Osteocyte (in vitro differentiated cells): ENCODE results near the gene MGAT3. TPM values are rescaled to one million over a fixed set of nuclear protein-coding genes. Genes with fewer than 3 reads are reported as not detected.

Source experiments
- DNase-seq: peaks from one replicate; pipeline ENCODE4 v3.0.0; 2021; ENCODE audit warnings: mixed read lengths; ENCODE audit not compliant: unreplicated experiment; ENCODE audit errors: extremely low spot score
- H3K27ac Mint-ChIP-seq: one replicate; pipeline ENCODE4 v1.8.0; 2021; ENCODE audit warnings: mild to moderate bottlenecking, mixed read lengths; ENCODE audit not compliant: unreplicated experiment
- H3K27me3 Mint-ChIP-seq: one replicate; pipeline ENCODE4 v1.8.0; 2021; ENCODE audit warnings: mixed read lengths; ENCODE audit not compliant: unreplicated experiment
- H3K36me3 Mint-ChIP-seq: one replicate; pipeline ENCODE4 v1.8.0; 2021; ENCODE audit warnings: mixed read lengths; ENCODE audit not compliant: unreplicated experiment
- H3K4me1 Mint-ChIP-seq: one replicate; pipeline ENCODE4 v1.8.0; 2021; ENCODE audit warnings: mixed read lengths; ENCODE audit not compliant: unreplicated experiment
- H3K4me3 Mint-ChIP-seq: one replicate; pipeline ENCODE4 v1.8.0; 2021; ENCODE audit warnings: mild to moderate bottlenecking, moderate library complexity, mixed read lengths; ENCODE audit not compliant: unreplicated experiment
- H3K9me3 Mint-ChIP-seq: one replicate; pipeline ENCODE4 v1.8.0; 2021; ENCODE audit warnings: mixed read lengths; ENCODE audit not compliant: unreplicated experiment
- total RNA-seq: library from RNA; stranded (reverse); gene quantifications from 2 replicates; pipeline ENCODE4 v1.2.1, GENCODE V29; 2021
- TF ChIP-seq, protein P1 (sequence below): fragments of 200-600 bp; sonication (generic); IDR thresholded peaks from 2 replicates; pipeline ENCODE4 v1.5.0; 2021; ENCODE audit warnings: antibody characterized with exemption, mild to moderate bottlenecking, moderate library complexity

MGAT3 gene
- total RNA-seq, 1 donor from 2014 or later = 10.9 TPM

DNA sequence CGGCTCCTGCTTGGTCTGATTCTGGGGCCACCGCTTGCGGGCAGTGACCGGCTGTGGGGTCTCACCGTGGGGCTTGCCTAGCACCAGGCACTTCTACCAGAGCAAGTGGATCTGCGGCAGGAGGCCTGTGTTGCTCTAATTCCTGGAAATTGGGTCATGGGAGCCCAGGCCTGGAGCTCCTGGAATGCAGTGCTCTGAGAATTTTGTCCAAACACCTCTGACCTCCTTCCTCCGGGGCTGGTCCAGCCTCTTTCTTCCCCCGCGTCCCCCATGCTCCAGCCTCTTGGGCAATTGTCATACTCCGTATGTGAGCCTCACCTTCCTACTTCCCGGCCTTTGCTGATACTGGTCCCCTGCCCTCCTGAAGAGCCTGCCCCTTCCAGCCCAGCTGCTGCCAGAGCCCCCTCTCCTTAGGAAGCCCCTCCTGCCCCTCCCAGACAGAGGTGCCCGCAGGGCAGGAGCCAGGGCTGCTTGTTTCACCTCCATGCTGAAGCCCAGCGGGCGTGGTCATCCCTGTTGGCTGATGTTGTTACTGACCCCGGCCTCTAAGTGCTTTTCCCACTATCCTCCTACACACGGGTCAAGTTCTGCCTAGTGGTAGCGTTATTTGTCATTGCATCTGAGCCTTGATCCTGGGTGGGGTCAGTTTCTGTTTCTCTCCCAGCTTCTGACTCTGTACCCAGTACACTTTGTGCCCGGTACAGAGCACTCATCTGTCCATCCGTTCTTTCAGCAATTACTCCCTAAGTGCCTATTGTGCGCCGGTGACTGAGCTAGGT, 9.6 kb downstream of the MGAT3 start:
- Mint-ChIP-seq H3K9me3 (no peaks in the 10 kb centered on the region), H3K4me3 (no peak overlapping the region), H3K27me3 (no peaks in the 10 kb centered on the region), H3K4me1 (peaks cover 70% of the 10 kb centered on the region), H3K27ac (peak overlapping the region; percentile 10), H3K36me3 (no peaks in the 10 kb centered on the region)
- TF ChIP-seq, protein P1, sequence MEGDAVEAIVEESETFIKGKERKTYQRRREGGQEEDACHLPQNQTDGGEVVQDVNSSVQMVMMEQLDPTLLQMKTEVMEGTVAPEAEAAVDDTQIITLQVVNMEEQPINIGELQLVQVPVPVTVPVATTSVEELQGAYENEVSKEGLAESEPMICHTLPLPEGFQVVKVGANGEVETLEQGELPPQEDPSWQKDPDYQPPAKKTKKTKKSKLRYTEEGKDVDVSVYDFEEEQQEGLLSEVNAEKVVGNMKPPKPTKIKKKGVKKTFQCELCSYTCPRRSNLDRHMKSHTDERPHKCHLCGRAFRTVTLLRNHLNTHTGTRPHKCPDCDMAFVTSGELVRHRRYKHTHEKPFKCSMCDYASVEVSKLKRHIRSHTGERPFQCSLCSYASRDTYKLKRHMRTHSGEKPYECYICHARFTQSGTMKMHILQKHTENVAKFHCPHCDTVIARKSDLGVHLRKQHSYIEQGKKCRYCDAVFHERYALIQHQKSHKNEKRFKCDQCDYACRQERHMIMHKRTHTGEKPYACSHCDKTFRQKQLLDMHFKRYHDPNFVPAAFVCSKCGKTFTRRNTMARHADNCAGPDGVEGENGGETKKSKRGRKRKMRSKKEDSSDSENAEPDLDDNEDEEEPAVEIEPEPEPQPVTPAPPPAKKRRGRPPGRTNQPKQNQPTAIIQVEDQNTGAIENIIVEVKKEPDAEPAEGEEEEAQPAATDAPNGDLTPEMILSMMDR = no peak
- no peak for DNase-seq

DNA sequence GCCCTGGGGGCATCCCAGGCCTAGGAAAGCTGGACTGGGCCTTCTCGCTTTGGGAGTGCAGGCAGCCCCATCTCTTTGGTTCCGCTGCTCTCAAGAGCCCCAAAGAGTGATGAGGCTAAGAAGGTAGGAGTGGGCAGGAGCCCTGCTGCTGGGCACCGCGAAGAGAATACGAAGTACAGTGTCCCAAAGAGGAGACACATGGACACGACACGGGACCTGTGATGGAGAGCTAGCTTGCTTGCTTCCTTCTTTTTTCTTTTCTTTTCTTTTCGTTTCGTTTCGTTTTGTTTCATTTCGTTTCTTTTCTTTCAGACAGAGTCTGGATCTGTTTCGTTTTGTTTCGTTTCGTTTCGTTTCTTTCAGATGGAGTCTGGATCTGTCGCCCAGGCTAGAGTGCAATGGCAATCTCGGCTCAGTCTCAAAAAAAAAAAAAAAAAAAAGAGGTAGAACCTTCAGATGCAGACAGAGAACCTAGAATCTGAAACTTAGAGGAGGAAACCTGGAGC, 10.6 kb downstream of the MGAT3 start:
- TF ChIP-seq, protein P1 = no peak
- Mint-ChIP-seq H3K4me1 (peaks cover 73% of the 10 kb centered on the region), H3K9me3 (no peaks in the 10 kb centered on the region), H3K36me3 (no peaks in the 10 kb centered on the region), H3K27me3 (no peaks in the 10 kb centered on the region), H3K27ac (no peak overlapping the region), H3K4me3 (no peak overlapping the region)
- no peak for DNase-seq

DNA sequence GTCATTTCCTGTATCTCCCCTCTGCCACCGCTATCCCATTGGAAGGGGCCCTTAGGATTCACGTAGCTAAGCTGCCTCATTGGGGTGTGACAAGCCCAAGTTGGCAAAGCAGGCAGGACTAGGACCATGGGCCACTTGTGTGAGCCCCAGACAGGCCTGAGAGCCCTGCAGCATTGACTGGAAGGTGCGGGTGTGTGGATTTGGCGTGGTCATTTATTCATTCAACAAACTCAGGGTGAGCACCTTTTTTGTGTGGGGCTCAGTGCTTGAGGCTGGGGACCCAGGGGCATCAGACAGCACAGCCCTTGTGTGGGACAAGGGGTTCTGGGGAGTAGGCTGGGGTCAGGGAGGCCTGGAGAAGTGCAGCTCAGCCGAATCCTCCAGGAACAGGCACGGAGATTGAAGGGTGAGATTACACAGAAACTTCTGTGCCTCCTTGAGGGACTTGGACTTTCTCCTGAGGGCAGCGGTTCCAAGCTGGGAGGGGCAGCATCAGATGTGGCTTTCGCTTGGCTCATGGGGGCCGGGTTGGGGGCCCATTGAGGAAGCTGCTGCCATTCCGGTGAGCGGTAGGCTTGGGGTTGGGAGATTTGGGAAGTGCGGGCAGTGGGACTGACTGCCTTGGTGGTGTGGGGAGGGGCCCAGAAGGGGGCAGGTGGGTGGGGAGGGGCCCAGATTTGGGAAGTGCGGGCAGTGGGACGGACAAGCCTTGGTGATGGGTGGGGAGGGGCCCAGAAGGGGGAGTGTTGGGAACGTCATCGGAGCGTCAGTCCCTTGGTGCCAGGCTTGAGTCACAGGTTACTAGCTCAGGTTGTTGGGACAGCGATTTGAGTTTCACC, 11.9 kb downstream of the MGAT3 start:
- DNase-seq = no peak
- Mint-ChIP-seq H3K9me3 (no peaks in the 10 kb centered on the region), H3K27me3 (no peaks in the 10 kb centered on the region), H3K4me1 (peaks cover 73% of the 10 kb centered on the region), H3K36me3 (no peaks in the 10 kb centered on the region), H3K4me3 (no peak overlapping the region), H3K27ac (no peak overlapping the region)
- TF ChIP-seq, protein P1 = no peak

DNA sequence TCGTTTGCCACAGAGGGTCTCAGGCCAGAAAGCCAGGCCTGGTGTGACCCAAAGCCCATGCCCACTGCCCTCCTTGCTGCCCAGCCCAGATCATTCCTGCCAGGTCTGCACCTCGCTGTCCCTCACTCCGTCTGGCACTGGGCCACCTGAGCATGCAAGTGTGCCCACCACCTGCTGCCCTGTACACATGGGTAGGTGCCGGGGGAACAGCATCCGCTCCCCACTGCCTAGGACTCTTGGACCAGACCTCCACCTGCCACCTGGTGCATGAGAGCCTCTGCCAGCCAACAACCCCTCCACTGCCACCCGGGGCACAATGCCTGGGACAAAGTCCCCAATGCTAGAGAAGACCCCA, 12.5 kb downstream of the MGAT3 start:
- TF ChIP-seq, protein P1 = no peak
- H3K27ac Mint-ChIP-seq = no peak overlapping the region
- no peaks in the 10 kb centered on the region for H3K9me3 Mint-ChIP-seq
- no peaks in the 10 kb centered on the region for H3K36me3 Mint-ChIP-seq
- peaks cover 73% of the 10 kb centered on the region for H3K4me1 Mint-ChIP-seq
- H3K4me3 Mint-ChIP-seq = no peak overlapping the region
- H3K27me3 Mint-ChIP-seq = no peaks in the 10 kb centered on the region
- no peak for DNase-seq
